D721Med (cell line): Measurements from ENCODE around the gene PCSK2.

ENCODE experiments used
- DNase-seq: peaks from one replicate; pipeline ENCODE4 v3.0.0; 2011; ENCODE audit warnings: low spot score; ENCODE audit not compliant: insufficient read length
- FAIRE-seq: peaks from 2 replicates; lab custom pipeline; 2011; peaks lifted over from hg19 to GRCh38; lab: Jason Lieb, UNC
- CTCF ChIP-seq: IDR thresholded peaks from 2 replicates; pipeline ENCODE4 v1.5.1; 2012; ENCODE audit warnings: mild to moderate bottlenecking, control low read depth; ENCODE audit not compliant: insufficient read depth; ENCODE audit errors: missing control alignments

PCSK2 gene

GRCh38 chr20:17406051-17406590 is 179.3 kb downstream of the PCSK2 start:
- DNase-seq (no peak), FAIRE-seq (no peak)
- TF ChIP-seq CTCF: no peak

- FAIRE-seq: no peak
Measured at GRCh38 chr20:17407550-17407949, 180.7 kb downstream of the PCSK2 start.

GRCh38 chr20:17417225-17417624 is 190.4 kb downstream of the PCSK2 start:
- DNase-seq (no peak), FAIRE-seq (no peak)
- no peak for TF ChIP-seq CTCF

More at GRCh38 chr20:17407550-17407949, 180.7 kb downstream of the PCSK2 start:
- TF ChIP-seq CTCF: no peak
- DNase-seq: no peak

GRCh38 chr20:17418737-17419136 is 191.9 kb downstream of the PCSK2 start:
- no peak for TF ChIP-seq CTCF
- FAIRE-seq (no peak), DNase-seq (no peak)

GRCh38 chr20:17419479-17420041 is 192.7 kb downstream of the PCSK2 start:
- FAIRE-seq: no peak
- TF ChIP-seq CTCF: no peak
- DNase-seq: no peak

GRCh38 chr20:17421493-17421892 is 194.7 kb downstream of the PCSK2 start:
- DNase-seq: no peak
- no peak for FAIRE-seq
- no peak for TF ChIP-seq CTCF

GRCh38 chr20:17423782-17424181 is 196.9 kb downstream of the PCSK2 start:
- FAIRE-seq (no peak), DNase-seq (no peak)

More at GRCh38 chr20:17423782-17424181, 196.9 kb downstream of the PCSK2 start:
- TF ChIP-seq CTCF: no peak
